Activated naive CD4-positive, alpha-beta T cell treated with anti-CD3 and anti-CD28 coated beads for 36 hours (primary cell): ENCODE results near the gene CMTM7. TPM values are rescaled to one million over a fixed set of nuclear protein-coding genes. Genes with fewer than 3 reads are reported as not detected.
A peak's percentile ranks its signal among the peaks of the same experiment; 100 is the strongest.

Source experiments
- CTCF ChIA-PET: fragments of 350-600 bp; sonication (Branson Sonifier 250); formaldehyde crosslinking; loops from one replicate; lab custom pipeline; 2021; ENCODE audit warnings: antibody characterized with exemption; lab: Charles Lee
- DNase-seq: peaks from one replicate; pipeline ENCODE4 v3.0.0-alpha.2; 2020
- H3K27ac Mint-ChIP-seq: one replicate; pipeline ENCODE4 v1.8.0; 2021; ENCODE audit warnings: mild to moderate bottlenecking, mixed read lengths
- H3K27me3 Mint-ChIP-seq: one replicate; pipeline ENCODE4 v1.8.0; 2021; ENCODE audit warnings: low read depth, mixed read lengths
- H3K36me3 Mint-ChIP-seq: one replicate; pipeline ENCODE4 v1.8.0; 2021; ENCODE audit warnings: low read depth, mixed read lengths
- H3K4me1 Mint-ChIP-seq: one replicate; pipeline ENCODE4 v1.8.0; 2021; ENCODE audit warnings: low read depth, mixed read lengths
- H3K4me3 Mint-ChIP-seq: one replicate; pipeline ENCODE4 v1.8.0; 2021; ENCODE audit warnings: mild to moderate bottlenecking, moderate library complexity, mixed read lengths
- H3K9me3 Mint-ChIP-seq: one replicate; pipeline ENCODE4 v1.8.0; 2021; ENCODE audit warnings: mixed read lengths
- intact Hi-C: fragments of 100-400 bp; cut with micrococcal nuclease; formaldehyde crosslinking; loops from one replicate; pipeline ENCODE4 v1.15.1; 2023
- total RNA-seq, 2 experiments: library from RNA; stranded (reverse); gene quantifications; one replicate each; pipeline ENCODE4 v1.2.3, GENCODE V29; 2021

CMTM7 gene
- total RNA-seq, 2 experiments from 2014 or later, result 59.1 to 60.2 TPM

- Mint-ChIP-seq H3K27me3 (no peaks in the 10 kb centered on the region), H3K4me1 (peaks cover 29% of the 10 kb centered on the region), H3K9me3 (no peaks in the 10 kb centered on the region), H3K4me3 (peak overlapping the region; percentile 97), H3K27ac (peak overlapping the region; percentile 78), H3K36me3 (peaks cover 3% of the 10 kb centered on the region)
- CTCF ChIA-PET, result interaction anchor here (0.6 to 1.8 kb wide), 4 partner anchors 9 to 255 kb away, joined by 3 to 7 read pairs (median 4); no protein-coding TSS in a partner anchor
- no peak for DNase-seq
- intact Hi-C loops, result loop anchor here (1.0 to 5.0 kb wide), 9 partner anchors 41 to 939 kb away; partner anchors contain the start of genes CNOT10, DYNC1LI1, GPD1L and UBP1
Measured at GRCh38 chr3:32501783-32502117, 110.1 kb downstream of the CMTM7 start.

- H3K4me3 Mint-ChIP-seq, result peak within 1 kb of the TSS; percentile 97
- no peaks in the 10 kb centered on the region for H3K9me3 Mint-ChIP-seq
- intact Hi-C loops, result loop anchor here (1.0 to 5.0 kb wide), 9 partner anchors 42 to 938 kb away; partner anchors contain the start of genes CNOT10, DYNC1LI1, GPD1L and UBP1
- H3K27me3 Mint-ChIP-seq, result no peaks in the 10 kb centered on the region
- peak within 1 kb of the TSS; percentile 89 for H3K27ac Mint-ChIP-seq
- DNase-seq, result peak; percentile 81
- H3K4me1 Mint-ChIP-seq, result peaks cover 27% of the 10 kb centered on the region
- H3K36me3 Mint-ChIP-seq, result peaks cover 1% of the 10 kb centered on the region
- CTCF ChIA-PET, result interaction anchor here (0.6 to 1.8 kb wide), 3 partner anchors 125 to 256 kb away, joined by 3 to 7 read pairs (median 3); no protein-coding TSS in a partner anchor
Measured at GRCh38 chr3:32502118-32502945, 110.7 kb downstream of the CMTM7 start, which contains the start of gene CMTM6. Gene CMTM6 (minus strand): TSS chr3:32502852. CDS start chr3:32502745, 107 bp downstream.

- DNase-seq, result no peak
- intact Hi-C loops, result loop anchor here (1.0 to 5.0 kb wide), 9 partner anchors 42 to 937 kb away; partner anchors contain the start of genes CNOT10, DYNC1LI1, GPD1L and UBP1
- CTCF ChIA-PET, result interaction anchor here (0.6 kb wide), 1 partner anchor 126 kb away, joined by 3 read pairs; no protein-coding TSS in a partner anchor
- H3K36me3 Mint-ChIP-seq, result peaks cover 1% of the 10 kb centered on the region
- peak overlapping the region; percentile 97 for H3K4me3 Mint-ChIP-seq
- peaks cover 27% of the 10 kb centered on the region for H3K4me1 Mint-ChIP-seq
- no peaks in the 10 kb centered on the region for H3K27me3 Mint-ChIP-seq
- no peaks in the 10 kb centered on the region for H3K9me3 Mint-ChIP-seq
- peak overlapping the region; percentile 89 for H3K27ac Mint-ChIP-seq
Measured at GRCh38 chr3:32502946-32503286, 111.3 kb downstream of the CMTM7 start.

Other genes with a start within 250 kb of the CMTM7 start
- 10 to 100 TPM; 16.0 to 19.1 TPM for gene CMTM8, start 153.2 kb upstream of the CMTM7 start, total RNA-seq
- 10 to 100 TPM; 43.7 to 44.3 TPM for gene CMTM6, start 111.0 kb downstream of the CMTM7 start, total RNA-seq
- gene DYNC1LI1, start 179.0 kb downstream of the CMTM7 start, total RNA-seq, result 10 to 100 TPM; 29.8 to 33.1 TPM